Measurements from ENCODE around the gene MCM9.

Gene MCM9

DNA sequence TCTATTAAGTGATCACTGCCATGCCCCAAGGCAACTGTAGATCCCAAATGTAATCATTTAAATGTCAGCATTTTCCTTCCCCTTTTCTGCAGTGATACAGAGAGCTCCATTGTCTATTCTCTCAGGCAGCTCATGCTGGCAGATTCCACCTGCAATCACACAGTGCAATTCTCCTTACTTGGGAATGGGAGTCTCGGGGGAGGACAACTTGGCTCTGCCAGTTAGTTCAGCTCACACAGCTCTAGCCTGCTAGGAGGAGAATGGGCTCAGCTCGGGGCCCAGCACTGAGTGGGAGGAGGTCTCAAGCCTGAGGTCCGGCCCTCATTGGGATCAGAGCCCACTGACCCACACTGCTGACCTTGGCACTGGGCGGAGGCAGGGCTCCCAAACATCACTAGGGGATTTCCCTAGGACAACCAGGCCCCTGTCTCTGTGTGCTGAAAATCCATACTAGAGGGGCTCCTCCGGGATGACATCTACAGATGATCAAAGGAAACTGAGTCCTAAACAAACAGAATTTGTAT lies 150.3 kb downstream of the MCM9 start:
- TF ChIP-seq, protein P1, sequence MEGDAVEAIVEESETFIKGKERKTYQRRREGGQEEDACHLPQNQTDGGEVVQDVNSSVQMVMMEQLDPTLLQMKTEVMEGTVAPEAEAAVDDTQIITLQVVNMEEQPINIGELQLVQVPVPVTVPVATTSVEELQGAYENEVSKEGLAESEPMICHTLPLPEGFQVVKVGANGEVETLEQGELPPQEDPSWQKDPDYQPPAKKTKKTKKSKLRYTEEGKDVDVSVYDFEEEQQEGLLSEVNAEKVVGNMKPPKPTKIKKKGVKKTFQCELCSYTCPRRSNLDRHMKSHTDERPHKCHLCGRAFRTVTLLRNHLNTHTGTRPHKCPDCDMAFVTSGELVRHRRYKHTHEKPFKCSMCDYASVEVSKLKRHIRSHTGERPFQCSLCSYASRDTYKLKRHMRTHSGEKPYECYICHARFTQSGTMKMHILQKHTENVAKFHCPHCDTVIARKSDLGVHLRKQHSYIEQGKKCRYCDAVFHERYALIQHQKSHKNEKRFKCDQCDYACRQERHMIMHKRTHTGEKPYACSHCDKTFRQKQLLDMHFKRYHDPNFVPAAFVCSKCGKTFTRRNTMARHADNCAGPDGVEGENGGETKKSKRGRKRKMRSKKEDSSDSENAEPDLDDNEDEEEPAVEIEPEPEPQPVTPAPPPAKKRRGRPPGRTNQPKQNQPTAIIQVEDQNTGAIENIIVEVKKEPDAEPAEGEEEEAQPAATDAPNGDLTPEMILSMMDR (IDR thresholded peaks at IDR 0.05): no peak
- Histone ChIP-seq H3K4me3 (no peak overlapping the region), H3K27ac (no peak overlapping the region)
- no peak for DNase-seq (ENCODE audit: low spot score)

DNA sequence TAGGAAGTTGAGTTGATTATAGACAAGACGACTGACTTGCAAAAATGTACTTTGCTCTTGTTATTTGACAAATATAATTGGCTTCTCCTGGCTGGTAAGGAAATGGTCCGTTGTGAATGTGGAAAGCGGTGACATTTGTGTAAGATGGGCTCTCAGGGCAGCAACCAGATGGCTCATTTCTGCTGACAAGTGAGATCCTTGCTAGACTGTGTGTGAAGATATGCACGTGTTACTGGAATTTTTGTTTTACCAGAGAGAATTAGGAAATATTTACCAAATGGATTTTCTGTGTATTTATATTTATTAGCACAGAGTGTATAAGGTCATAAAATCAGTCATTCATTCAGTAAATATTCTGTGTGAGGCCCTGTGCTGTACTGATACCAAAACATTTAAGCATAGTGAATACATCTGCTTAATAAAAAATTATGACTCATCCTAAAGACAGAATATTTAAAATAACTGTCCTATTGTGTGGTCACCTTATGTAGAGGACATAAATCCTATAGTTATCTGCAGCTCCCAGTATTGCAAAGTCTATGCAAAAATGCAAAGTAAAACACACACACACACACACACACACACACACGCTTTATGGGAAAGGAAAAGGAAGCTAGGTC lies 150.9 kb downstream of the MCM9 start:
- DNase-seq (ENCODE audit: low spot score): no peak
- no peak overlapping the region for H3K27ac ChIP-seq

GRCh38 chr6:118782651-118783050 lies 152.3 kb downstream of the MCM9 start:
- no peak overlapping the region for H3K4me3 ChIP-seq

More for the DNA sequence above, 150.9 kb downstream of the MCM9 start:
- TF ChIP-seq, protein P1 (IDR thresholded peaks at IDR 0.05): no peak
- no peak overlapping the region for H3K4me3 ChIP-seq

GRCh38 chr6:118781897-118782296 lies 153.1 kb downstream of the MCM9 start:
- TF ChIP-seq, protein P1 (IDR thresholded peaks at IDR 0.05): no peak
- DNase-seq (ENCODE audit: low spot score): no peak
- Histone ChIP-seq H3K27ac (no peak overlapping the region), H3K4me3 (no peak overlapping the region)

More at GRCh38 chr6:118782651-118783050, 152.3 kb downstream of the MCM9 start:
- no peak for DNase-seq (ENCODE audit: low spot score)
- TF ChIP-seq, protein P1 (IDR thresholded peaks at IDR 0.05): no peak
- H3K27ac ChIP-seq: no peak overlapping the region

DNA sequence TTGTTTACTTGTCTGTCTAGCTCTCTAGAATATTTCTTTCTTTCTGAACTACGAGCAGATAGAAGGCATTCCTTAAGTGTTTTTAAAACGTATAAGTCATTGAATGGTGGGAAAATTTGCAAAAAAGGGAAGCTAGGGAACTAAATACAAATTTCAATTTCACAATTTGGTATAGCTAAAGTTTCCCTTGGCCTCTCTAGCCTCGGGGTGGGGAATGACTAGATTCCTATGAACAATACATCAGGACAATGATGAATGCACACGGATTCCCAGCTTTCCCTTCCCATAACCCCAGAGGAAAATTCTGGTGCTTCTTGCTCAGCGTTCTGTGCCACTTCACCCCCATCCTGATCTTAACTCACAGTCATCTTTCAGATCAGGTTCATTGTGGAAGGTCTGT lies 154.3 kb downstream of the MCM9 start:
- Histone ChIP-seq H3K27ac (no peak overlapping the region), H3K4me3 (no peak overlapping the region)
- TF ChIP-seq, protein P1 (IDR thresholded peaks at IDR 0.05): no peak
- no peak for DNase-seq (ENCODE audit: low spot score)

DNA sequence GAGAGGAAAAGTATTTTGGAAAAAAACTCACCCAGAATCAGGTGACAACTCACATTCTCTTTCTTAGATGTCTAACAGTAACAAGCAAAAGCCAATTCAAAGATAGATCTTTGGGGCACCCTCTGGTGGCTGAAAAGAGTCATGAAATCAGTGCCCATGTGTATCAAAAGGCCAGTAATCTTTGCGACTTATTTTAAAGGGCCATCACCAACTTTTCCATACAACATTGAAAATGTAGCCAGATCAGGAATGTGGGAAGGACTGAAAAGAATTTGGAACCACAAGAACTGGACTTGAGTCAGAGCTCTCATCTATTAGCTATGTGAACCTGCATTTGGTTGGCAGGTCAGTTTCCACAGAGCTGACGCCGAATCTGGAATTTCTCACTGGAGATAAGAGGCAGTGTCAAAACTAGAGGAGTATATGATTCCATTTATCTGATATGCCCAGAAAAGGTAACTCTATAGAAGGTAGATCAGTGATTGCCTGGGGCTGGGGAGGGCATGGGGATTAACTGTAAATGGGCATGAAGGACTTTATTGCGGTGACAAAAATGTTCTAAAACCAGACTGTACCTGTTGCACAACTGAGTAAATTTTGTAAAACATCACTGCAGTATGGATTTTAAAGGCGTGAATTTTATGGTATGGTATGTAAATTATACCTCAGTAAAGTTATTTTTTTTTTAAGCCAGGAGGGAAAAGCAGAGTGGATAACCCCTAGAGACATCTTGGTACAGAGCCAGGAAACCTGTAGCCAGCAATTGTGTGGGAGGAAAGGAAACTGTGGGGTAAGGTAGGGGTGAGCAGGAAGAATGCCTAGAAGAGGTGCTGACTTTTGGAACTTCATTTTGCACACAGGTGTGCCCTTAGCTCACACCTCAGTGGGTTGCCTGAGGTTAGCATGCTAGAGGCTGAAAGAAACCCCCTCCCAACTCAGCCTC lies 158.1 kb downstream of the MCM9 start:
- TF ChIP-seq, protein P1 (IDR thresholded peaks at IDR 0.05): peak; percentile 51
- Histone ChIP-seq H3K27ac (no peak overlapping the region), H3K4me3 (no peak overlapping the region)
- no peak for DNase-seq (ENCODE audit: low spot score)
